Measurements from ENCODE around the gene PEX16. TPM values are rescaled to one million over a fixed set of nuclear protein-coding genes. Genes with fewer than 3 reads are reported as not detected.

PEX16 gene
- total RNA-seq, 1 donor from 2014 or later = 77.7 TPM

DNA sequence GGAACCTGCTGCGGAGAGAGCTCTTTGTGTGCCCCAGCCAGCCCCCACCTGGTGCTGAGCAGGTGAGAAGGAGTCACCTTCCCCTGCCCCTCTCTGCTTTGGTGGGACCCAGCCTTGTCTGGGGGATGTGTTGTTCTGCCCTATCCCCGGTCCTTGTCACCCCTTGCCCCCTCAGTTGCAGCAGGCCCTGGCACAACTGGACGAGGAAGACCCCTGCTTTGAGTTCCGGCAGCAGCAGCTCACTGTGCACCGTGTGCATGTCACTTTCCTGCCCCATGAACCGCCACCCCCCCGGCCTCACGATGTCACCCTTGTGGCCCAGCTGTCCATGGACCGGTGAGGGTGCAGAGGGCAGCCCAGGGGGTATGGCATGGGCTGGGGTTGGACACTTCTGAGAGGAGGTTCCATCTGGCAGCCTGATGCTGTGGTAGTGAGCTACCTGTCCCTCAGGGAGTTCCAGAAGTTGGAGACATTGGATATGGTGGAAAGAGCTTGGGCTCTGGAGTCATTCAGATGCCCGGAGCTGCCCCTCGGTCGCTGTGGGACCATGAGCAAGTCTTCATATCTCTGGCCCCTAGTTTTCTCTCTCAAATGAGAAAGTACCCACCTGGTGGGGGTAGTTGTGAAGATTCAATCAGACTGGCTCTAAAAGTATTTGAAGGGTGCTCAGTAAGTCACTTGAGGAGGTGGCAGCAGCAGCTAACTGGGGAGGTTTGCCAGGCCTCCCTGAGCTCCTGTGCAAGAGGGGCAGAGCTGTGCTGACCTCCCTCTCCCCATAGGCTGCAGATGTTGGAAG is 9.1 kb upstream of the PEX16 start:
- H3K36me3 Mint-ChIP-seq (ENCODE audit: low read depth) = peaks cover 52% of the 10 kb centered on the region
- TF ChIP-seq, protein P1, sequence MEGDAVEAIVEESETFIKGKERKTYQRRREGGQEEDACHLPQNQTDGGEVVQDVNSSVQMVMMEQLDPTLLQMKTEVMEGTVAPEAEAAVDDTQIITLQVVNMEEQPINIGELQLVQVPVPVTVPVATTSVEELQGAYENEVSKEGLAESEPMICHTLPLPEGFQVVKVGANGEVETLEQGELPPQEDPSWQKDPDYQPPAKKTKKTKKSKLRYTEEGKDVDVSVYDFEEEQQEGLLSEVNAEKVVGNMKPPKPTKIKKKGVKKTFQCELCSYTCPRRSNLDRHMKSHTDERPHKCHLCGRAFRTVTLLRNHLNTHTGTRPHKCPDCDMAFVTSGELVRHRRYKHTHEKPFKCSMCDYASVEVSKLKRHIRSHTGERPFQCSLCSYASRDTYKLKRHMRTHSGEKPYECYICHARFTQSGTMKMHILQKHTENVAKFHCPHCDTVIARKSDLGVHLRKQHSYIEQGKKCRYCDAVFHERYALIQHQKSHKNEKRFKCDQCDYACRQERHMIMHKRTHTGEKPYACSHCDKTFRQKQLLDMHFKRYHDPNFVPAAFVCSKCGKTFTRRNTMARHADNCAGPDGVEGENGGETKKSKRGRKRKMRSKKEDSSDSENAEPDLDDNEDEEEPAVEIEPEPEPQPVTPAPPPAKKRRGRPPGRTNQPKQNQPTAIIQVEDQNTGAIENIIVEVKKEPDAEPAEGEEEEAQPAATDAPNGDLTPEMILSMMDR (IDR thresholded peaks at IDR 0.05) = no peak
- H3K27me3 Mint-ChIP-seq = no peaks in the 10 kb centered on the region
- ATAC-seq (ENCODE audit: low read depth) (no peak), DNase-seq (no peak)
- H3K4me1 Mint-ChIP-seq = peaks cover 81% of the 10 kb centered on the region
- ChIA-PET CTCF (interaction anchor here (1.0 kb wide), 1 partner anchor 9 kb away, joined by 3 read pairs; the partner anchor contains the start of gene PEX16), POLR2A (interaction anchor here (0.6 to 14.9 kb wide), 5 partner anchors 9 to 82 kb away, joined by 3 to 263 read pairs (median 7); partner anchors contain the start of gene PEX16)
- intact Hi-C loops (cut with micrococcal nuclease) = no loop called here
- H3K9me3 Mint-ChIP-seq = no peaks in the 10 kb centered on the region
- H3K4me3 Mint-ChIP-seq = no peak overlapping the region
- peak overlapping the region; percentile 82 for H3K27ac Mint-ChIP-seq

GRCh38 chr11:45926001-45926401 is 8.3 kb upstream of the PEX16 start:
- DNase-seq (no peak), ATAC-seq (ENCODE audit: low read depth) (no peak)
- peaks cover 81% of the 10 kb centered on the region for H3K4me1 Mint-ChIP-seq
- no peak overlapping the region for H3K4me3 Mint-ChIP-seq
- TF ChIP-seq, protein P1 (IDR thresholded peaks at IDR 0.05) = no peak
- peak overlapping the region; percentile 82 for H3K27ac Mint-ChIP-seq
- no peaks in the 10 kb centered on the region for H3K27me3 Mint-ChIP-seq
- H3K9me3 Mint-ChIP-seq = no peaks in the 10 kb centered on the region
- ChIA-PET CTCF (no interaction called here), POLR2A (interaction anchor here (0.6 to 6.1 kb wide), 4 partner anchors 8 to 21 kb away, joined by 3 to 79 read pairs (median 4); partner anchors contain the start of gene PEX16)
- intact Hi-C loops (cut with micrococcal nuclease) = no loop called here
- peaks cover 50% of the 10 kb centered on the region for H3K36me3 Mint-ChIP-seq (ENCODE audit: low read depth)

GRCh38 chr11:45925550-45925949 is 7.9 kb upstream of the PEX16 start:
- Mint-ChIP-seq H3K9me3 (no peaks in the 10 kb centered on the region), H3K4me1 (peaks cover 81% of the 10 kb centered on the region), H3K27ac (peak overlapping the region; percentile 93), H3K36me3 (ENCODE audit: low read depth) (peaks cover 50% of the 10 kb centered on the region), H3K27me3 (no peaks in the 10 kb centered on the region), H3K4me3 (no peak overlapping the region)
- intact Hi-C loops (cut with micrococcal nuclease) = no loop called here
- TF ChIP-seq, protein P1 (IDR thresholded peaks at IDR 0.05) = no peak
- ATAC-seq (ENCODE audit: low read depth) (no peak), DNase-seq (no peak)
- ChIA-PET POLR2A (interaction anchor here (0.9 to 6.1 kb wide), 3 partner anchors 8 to 20 kb away, joined by 3 to 79 read pairs (median 6); partner anchors contain the start of gene PEX16), CTCF (interaction anchor here (2.8 kb wide), 1 partner anchor 10 kb away, joined by 12 read pairs; no protein-coding TSS in a partner anchor)

GRCh38 chr11:45924927-45925326 is 7.2 kb upstream of the PEX16 start:
- peak overlapping the region; percentile 84 for H3K4me3 Mint-ChIP-seq
- DNase-seq (peak; percentile 14), ATAC-seq (ENCODE audit: low read depth) (no peak)
- ChIA-PET CTCF (interaction anchor here (2.3 to 2.8 kb wide), 2 partner anchors 10 to 40 kb away, joined by 12 to 17 read pairs; no protein-coding TSS in a partner anchor), POLR2A (interaction anchor here (6.1 kb wide), 1 partner anchor 13 kb away, joined by 79 read pairs; no protein-coding TSS in a partner anchor)
- peaks cover 81% of the 10 kb centered on the region for H3K4me1 Mint-ChIP-seq
- no peaks in the 10 kb centered on the region for H3K9me3 Mint-ChIP-seq
- H3K27me3 Mint-ChIP-seq = no peaks in the 10 kb centered on the region
- intact Hi-C loops (cut with micrococcal nuclease) = no loop called here
- H3K27ac Mint-ChIP-seq = peak overlapping the region; percentile 93
- peaks cover 45% of the 10 kb centered on the region for H3K36me3 Mint-ChIP-seq (ENCODE audit: low read depth)
- TF ChIP-seq, protein P1 (IDR thresholded peaks at IDR 0.05) = no peak
